GM12892 (cell line): Measurements from ENCODE around the gene RASSF4.

ENCODE experiments used
- POLR2AphosphoS5 ChIP-seq: IDR thresholded peaks from 2 replicates; pipeline ENCODE4 v1.6.1; 2011; ENCODE audit warnings: low read depth, low read length, control low read depth
- TAF1 ChIP-seq: IDR thresholded peaks from 2 replicates; pipeline ENCODE4 v1.6.1; 2011; ENCODE audit warnings: low read depth, mild to moderate bottlenecking, control low read depth, low read length, borderline replicate concordance

DNA sequence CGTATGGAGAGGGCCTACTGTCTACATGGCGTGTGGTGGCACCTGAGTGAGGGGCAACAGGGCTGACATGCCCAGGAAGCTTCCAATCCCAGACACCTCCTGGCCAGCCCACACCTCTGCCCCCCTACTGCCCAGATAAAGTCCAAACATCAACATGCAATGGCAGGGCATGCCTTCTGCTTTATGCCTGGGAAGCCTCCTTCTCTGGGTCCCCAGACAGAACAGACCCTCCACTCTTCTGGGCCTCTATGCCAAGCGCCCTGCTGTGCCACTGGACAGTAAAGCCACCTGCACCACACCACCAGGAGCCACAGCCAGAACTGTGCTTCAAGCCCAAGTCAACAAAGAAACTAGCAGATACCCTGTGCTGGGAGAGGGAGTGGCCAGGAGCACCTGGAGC is 36.0 kb upstream of the RASSF4 start:
- TF ChIP-seq TAF1: no peak
- TF ChIP-seq POLR2AphosphoS5: no peak
